Sigmoid colon (tissue), 7 donors: ENCODE results near the gene FNDC1. TPM values are rescaled to one million over a fixed set of nuclear protein-coding genes. Genes with fewer than 3 reads are reported as not detected.

ENCODE experiments used
- DNase-seq: peaks from one replicate; pipeline ENCODE4 v3.0.0-alpha.2; 2019
- H3K27ac ChIP-seq, 4 donors: fragments of 200-600 bp; sonication (generic); one replicate each; pipeline ENCODE4 v1.5.1; 2016 to 2019; ENCODE audit warnings: mild to moderate bottlenecking in 1 of 4
- H3K27me3 ChIP-seq, 3 donors: fragments of 200-600 bp; sonication (generic); one replicate each; pipeline ENCODE4 v1.5.1; 2019; ENCODE audit warnings: mild to moderate bottlenecking in 1 of 3
- H3K36me3 ChIP-seq, 4 donors: fragments of 200-600 bp; sonication (generic); one replicate each; pipeline ENCODE4 v1.5.1; 2016 to 2019
- H3K4me1 ChIP-seq, 4 donors: fragments of 200-600 bp; sonication (generic); one replicate each; pipeline ENCODE4 v1.5.1; 2017 to 2019
- H3K4me3 ChIP-seq, 4 donors: fragments of 200-600 bp; sonication (generic); one replicate each; pipeline ENCODE4 v1.5.1; 2017 to 2019; ENCODE audit warnings: mild to moderate bottlenecking in 2 of 4, moderate library complexity in 1 of 4
- H3K9me3 ChIP-seq, 4 donors: fragments of 200-600 bp in 3 of 4; sonication (generic) in 3 of 4; one replicate each; pipeline versions ENCODE4 v1.5.1 to v1.6.1; 2013 to 2019
- CTCF ChIP-seq, 4 experiments: fragments of 450-650 bp in 3 of 4; fragments of 200-600 bp in 1 of 4; IDR thresholded peaks; one replicate each; pipeline ENCODE4 v1.5.1; 2016 to 2019; ENCODE audit warnings: antibody characterized with exemption in 4 of 4, mild to moderate bottlenecking in 3 of 4, moderate library complexity in 2 of 4
- EP300 ChIP-seq, 4 donors: sonication (generic); formaldehyde crosslinking; IDR thresholded peaks; one replicate each; pipeline ENCODE4 v1.6.1; 2017; ENCODE audit warnings: antibody characterized with exemption in 4 of 4
- POLR2A ChIP-seq, 2 donors: fragments of 450-650 bp; IDR thresholded peaks; one replicate each; pipeline ENCODE4 v1.6.1; 2016; ENCODE audit warnings: antibody characterized with exemption in 2 of 2, mild to moderate bottlenecking in 2 of 2, moderate library complexity in 2 of 2
- POLR2AphosphoS5 ChIP-seq, 4 donors: sonication (generic); formaldehyde crosslinking; IDR thresholded peaks; one replicate each; pipeline ENCODE4 v1.6.1; 2017; ENCODE audit warnings: antibody characterized with exemption in 4 of 4
- WGBS, 2 donors: extraction: QIAGEN DNeasy Blood & Tissue Kit; methylation state at CpG; one replicate each; pipeline ENCODE4 v1.1.7; 2013; 5-methylcytosine and 5-hydroxymethylcytosine counted together
- intact Hi-C: fragments of 100-400 bp; cut with DNase I; formaldehyde crosslinking; loops from one replicate; pipeline ENCODE4 v1.15.1; 2023
- polyA plus RNA-seq, 3 donors: library from polyadenylated mRNA; stranded (reverse); fragments of 200-250 nt; gene quantifications; one replicate each; pipeline ENCODE4 v1.2.3, GENCODE V29; 2013
- total RNA-seq, 4 donors: library from RNA; depleted of rRNA; stranded (reverse); fragments of >200 nt; gene quantifications; one replicate each; pipeline ENCODE4 v1.1.0, GENCODE V29; 2016
- donor health status: healthy with polysubstance abuse.
- donor health status: Bipolar disorder and iron deficiency.
- donor health status: healthy.

The FNDC1 gene
- total and polyA plus RNA-seq, 7 donors = 0.89 to 19.8 (median 16.8) TPM; not detected in 2

- H3K27ac ChIP-seq = no peak overlapping the region
- H3K27me3 ChIP-seq = no peaks in the 10 kb centered on the region
- H3K4me3 ChIP-seq = no peak overlapping the region
- 59 to 72% methylated on average over 4 of the region's 4 CpGs for WGBS, 2 donors
- no peak for TF ChIP-seq POLR2A (IDR thresholded peaks at IDR 0.05)
- no peak for TF ChIP-seq CTCF (IDR thresholded peaks at IDR 0.05)
- no peak for TF ChIP-seq POLR2AphosphoS5 (IDR thresholded peaks at IDR 0.05)
- TF ChIP-seq EP300 (IDR thresholded peaks at IDR 0.05) = no peak
- no peaks in the 10 kb centered on the region for H3K36me3 ChIP-seq
- H3K4me1 ChIP-seq = peaks cover 0 to 10% (median 3%) of the 10 kb centered on the region in 4 donors
- intact Hi-C loops = loop anchor here (10.0 kb wide), 1 partner anchor 399 kb away; no protein-coding TSS in a partner anchor
- DNase-seq = no peak
- H3K9me3 ChIP-seq = no peaks in the 10 kb centered on the region
Measured at GRCh38 chr6:159255434-159255951, 86.3 kb downstream of the FNDC1 start.

GRCh38 chr6:159256128-159256527, 86.9 kb downstream of the FNDC1 start:
- intact Hi-C loops = loop anchor here (10.0 kb wide), 1 partner anchor 399 kb away; no protein-coding TSS in a partner anchor
- DNase-seq = no peak
- TF ChIP-seq POLR2A (IDR thresholded peaks at IDR 0.05) (no peak), POLR2AphosphoS5 (IDR thresholded peaks at IDR 0.05) (no peak)
- no peak overlapping the region for H3K4me3 ChIP-seq
- WGBS, 2 donors = 95 to 96% methylated on average over 5 of the region's 5 CpGs
- H3K9me3 ChIP-seq = no peaks in the 10 kb centered on the region
- H3K36me3 ChIP-seq = no peaks in the 10 kb centered on the region
- peaks cover 0 to 10% (median 3%) of the 10 kb centered on the region in 4 donors for H3K4me1 ChIP-seq
- H3K27ac ChIP-seq = no peak overlapping the region
- H3K27me3 ChIP-seq = no peaks in the 10 kb centered on the region

- peaks cover 0 to 4% (median 2%) of the 10 kb centered on the region in 4 donors for H3K4me1 ChIP-seq
- no peak overlapping the region for H3K4me3 ChIP-seq
- H3K27ac ChIP-seq = no peak overlapping the region
- DNase-seq = no peak
- TF ChIP-seq EP300 (IDR thresholded peaks at IDR 0.05) = no peak
- no peak for TF ChIP-seq POLR2AphosphoS5 (IDR thresholded peaks at IDR 0.05)
- TF ChIP-seq POLR2A (IDR thresholded peaks at IDR 0.05) = no peak
- no peak for TF ChIP-seq CTCF (IDR thresholded peaks at IDR 0.05)
- intact Hi-C loops = loop anchor here (10.0 kb wide), 1 partner anchor 397 kb away; no protein-coding TSS in a partner anchor
- 93% methylated on average over 6 of the region's 6 CpGs for WGBS, 2 donors
- H3K9me3 ChIP-seq = no peaks in the 10 kb centered on the region
- H3K36me3 ChIP-seq = no peaks in the 10 kb centered on the region
- no peaks in the 10 kb centered on the region for H3K27me3 ChIP-seq
Measured at GRCh38 chr6:159257846-159258245, 88.6 kb downstream of the FNDC1 start.

- Histone ChIP-seq H3K36me3 (no peaks in the 10 kb centered on the region), H3K27ac (no peak overlapping the region), H3K4me1 (no peaks in the 10 kb centered on the region), H3K27me3 (no peaks in the 10 kb centered on the region), H3K9me3 (no peaks in the 10 kb centered on the region), H3K4me3 (no peak overlapping the region)
- TF ChIP-seq POLR2A (IDR thresholded peaks at IDR 0.05) (no peak), CTCF (IDR thresholded peaks at IDR 0.05) (no peak), EP300 (IDR thresholded peaks at IDR 0.05) (no peak), POLR2AphosphoS5 (IDR thresholded peaks at IDR 0.05) (no peak)
- no peak for DNase-seq
- intact Hi-C loops = loop anchor here (10.0 kb wide), 1 partner anchor 395 kb away; no protein-coding TSS in a partner anchor
- 78 to 82% methylated on average over 3 of the region's 3 CpGs for WGBS, 2 donors
Measured at GRCh38 chr6:159259441-159260125, 90.4 kb downstream of the FNDC1 start.

GRCh38 chr6:159260208-159260607, 91.0 kb downstream of the FNDC1 start:
- Histone ChIP-seq H3K27ac (no peak overlapping the region), H3K4me1 (no peaks in the 10 kb centered on the region), H3K9me3 (no peaks in the 10 kb centered on the region), H3K27me3 (no peaks in the 10 kb centered on the region), H3K4me3 (no peak overlapping the region), H3K36me3 (no peaks in the 10 kb centered on the region)
- intact Hi-C loops = no loop called here
- no peak for DNase-seq
- 84% methylated on average over 4 of the region's 4 CpGs for WGBS, 2 donors
- TF ChIP-seq CTCF (IDR thresholded peaks at IDR 0.05) (no peak), POLR2AphosphoS5 (IDR thresholded peaks at IDR 0.05) (no peak), POLR2A (IDR thresholded peaks at IDR 0.05) (no peak), EP300 (IDR thresholded peaks at IDR 0.05) (no peak)
